Left ventricle myocardium inferior (tissue), 1 donor: ENCODE data around the gene CUX1. TPM values are rescaled to one million over a fixed set of nuclear protein-coding genes. Genes with fewer than 3 reads are reported as not detected.

Source experiments
- DNase-seq: peaks from one replicate; pipeline ENCODE4 v3.0.0-alpha.2; 2020
- H3K27ac ChIP-seq: fragments of 200-600 bp; replicated peaks from 2 replicates; pipeline ENCODE4 v1.8.0; 2021
- H3K27me3 ChIP-seq: fragments of 200-600 bp; 2 replicates; pipeline ENCODE4 v1.8.0; 2021; ENCODE audit warnings: low read depth
- H3K36me3 ChIP-seq: fragments of 200-600 bp; 2 replicates; pipeline ENCODE4 v1.8.0; 2021
- H3K4me1 ChIP-seq: fragments of 200-600 bp; 2 replicates; pipeline ENCODE4 v1.8.0; 2021
- H3K4me3 ChIP-seq: fragments of 200-600 bp; 2 replicates; pipeline ENCODE4 v1.8.0; 2021; ENCODE audit warnings: mild to moderate bottlenecking, moderate library complexity
- H3K9me3 ChIP-seq: fragments of 200-600 bp; replicated peaks from 2 replicates; pipeline ENCODE4 v1.8.0; 2021
- intact Hi-C: fragments of 100-400 bp; cut with micrococcal nuclease; formaldehyde crosslinking; loops from one replicate; pipeline ENCODE4 v1.11.0; 2022
- total RNA-seq: library from RNA; stranded (reverse); fragmentation: NEBNext Ultra II Directional; extraction: Animal tissue kit (Norgen Biotek cat#: 25700); gene quantifications from one replicate; pipeline ENCODE4 v1.2.1, GENCODE V29; 2021
- TF ChIP-seq, protein P1 (sequence below): fragments of 200-600 bp; IDR thresholded peaks from 2 replicates; pipeline ENCODE4 v1.8.0; 2021; ENCODE audit warnings: antibody characterized with exemption, mild to moderate bottlenecking, borderline replicate concordance
- donor health status: DM: no; HTN: yes; CAD: no; lungs with severe emphysema.

CUX1 gene
- total RNA-seq, 1 donor from 2014 or later: 125 TPM

DNA sequence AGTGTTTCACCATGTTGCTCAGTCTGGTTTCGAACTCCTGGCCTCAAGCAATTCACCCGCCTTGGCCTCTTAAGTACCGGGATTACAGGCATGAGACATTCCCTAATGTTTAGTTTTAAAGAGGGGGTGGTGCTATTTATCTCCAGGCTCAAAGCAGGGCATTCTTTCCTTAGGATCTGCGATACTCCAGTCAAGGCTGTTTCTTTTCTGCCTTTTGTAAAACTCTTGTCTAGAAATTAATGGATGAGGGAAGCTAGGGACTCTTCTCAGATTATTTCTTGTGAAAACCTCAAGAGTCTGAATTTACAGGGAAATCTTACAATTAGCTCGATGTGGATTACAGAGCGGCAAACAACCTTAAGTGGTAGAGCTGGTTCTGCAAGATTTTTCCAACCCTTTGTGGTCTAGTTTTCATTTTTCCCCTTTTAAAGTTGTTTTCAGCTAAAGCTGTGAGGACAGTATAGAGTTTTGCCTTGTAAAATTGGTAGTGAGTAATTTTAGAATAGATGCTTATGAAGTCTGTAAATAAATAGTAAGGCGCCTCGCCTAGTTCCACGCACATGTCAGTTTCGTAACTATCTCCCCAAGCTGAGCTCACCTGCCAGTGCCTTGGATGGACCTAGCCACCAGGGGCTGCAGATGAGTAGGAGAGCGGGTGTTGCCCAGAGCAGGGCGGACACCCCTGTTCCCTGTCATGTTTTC, 53.1 kb downstream of the CUX1 start:
- peak overlapping the region; percentile 14 for H3K27ac ChIP-seq
- H3K27me3 ChIP-seq: no peaks in the 10 kb centered on the region
- DNase-seq: no peak
- no peak overlapping the region for H3K4me3 ChIP-seq
- no peaks in the 10 kb centered on the region for H3K36me3 ChIP-seq
- no peaks in the 10 kb centered on the region for H3K9me3 ChIP-seq
- peaks cover 52% of the 10 kb centered on the region for H3K4me1 ChIP-seq
- intact Hi-C loops: no loop called here
- TF ChIP-seq, protein P1, sequence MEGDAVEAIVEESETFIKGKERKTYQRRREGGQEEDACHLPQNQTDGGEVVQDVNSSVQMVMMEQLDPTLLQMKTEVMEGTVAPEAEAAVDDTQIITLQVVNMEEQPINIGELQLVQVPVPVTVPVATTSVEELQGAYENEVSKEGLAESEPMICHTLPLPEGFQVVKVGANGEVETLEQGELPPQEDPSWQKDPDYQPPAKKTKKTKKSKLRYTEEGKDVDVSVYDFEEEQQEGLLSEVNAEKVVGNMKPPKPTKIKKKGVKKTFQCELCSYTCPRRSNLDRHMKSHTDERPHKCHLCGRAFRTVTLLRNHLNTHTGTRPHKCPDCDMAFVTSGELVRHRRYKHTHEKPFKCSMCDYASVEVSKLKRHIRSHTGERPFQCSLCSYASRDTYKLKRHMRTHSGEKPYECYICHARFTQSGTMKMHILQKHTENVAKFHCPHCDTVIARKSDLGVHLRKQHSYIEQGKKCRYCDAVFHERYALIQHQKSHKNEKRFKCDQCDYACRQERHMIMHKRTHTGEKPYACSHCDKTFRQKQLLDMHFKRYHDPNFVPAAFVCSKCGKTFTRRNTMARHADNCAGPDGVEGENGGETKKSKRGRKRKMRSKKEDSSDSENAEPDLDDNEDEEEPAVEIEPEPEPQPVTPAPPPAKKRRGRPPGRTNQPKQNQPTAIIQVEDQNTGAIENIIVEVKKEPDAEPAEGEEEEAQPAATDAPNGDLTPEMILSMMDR: peak; percentile 14

- DNase-seq: no peak
- Histone ChIP-seq H3K9me3 (no peaks in the 10 kb centered on the region), H3K27ac (no peak overlapping the region), H3K36me3 (no peaks in the 10 kb centered on the region), H3K27me3 (no peaks in the 10 kb centered on the region), H3K4me1 (peaks cover 56% of the 10 kb centered on the region), H3K4me3 (no peak overlapping the region)
- intact Hi-C loops: no loop called here
- TF ChIP-seq, protein P1: no peak
Observed at GRCh38 chr7:101871351-101871750, 53.9 kb downstream of the CUX1 start.

GRCh38 chr7:101874028-101874427, 56.6 kb downstream of the CUX1 start:
- Histone ChIP-seq H3K4me3 (no peak overlapping the region), H3K27me3 (no peaks in the 10 kb centered on the region), H3K4me1 (peaks cover 59% of the 10 kb centered on the region), H3K9me3 (no peaks in the 10 kb centered on the region), H3K27ac (no peak overlapping the region), H3K36me3 (no peaks in the 10 kb centered on the region)
- intact Hi-C loops: no loop called here
- TF ChIP-seq, protein P1: no peak
- no peak for DNase-seq

DNA sequence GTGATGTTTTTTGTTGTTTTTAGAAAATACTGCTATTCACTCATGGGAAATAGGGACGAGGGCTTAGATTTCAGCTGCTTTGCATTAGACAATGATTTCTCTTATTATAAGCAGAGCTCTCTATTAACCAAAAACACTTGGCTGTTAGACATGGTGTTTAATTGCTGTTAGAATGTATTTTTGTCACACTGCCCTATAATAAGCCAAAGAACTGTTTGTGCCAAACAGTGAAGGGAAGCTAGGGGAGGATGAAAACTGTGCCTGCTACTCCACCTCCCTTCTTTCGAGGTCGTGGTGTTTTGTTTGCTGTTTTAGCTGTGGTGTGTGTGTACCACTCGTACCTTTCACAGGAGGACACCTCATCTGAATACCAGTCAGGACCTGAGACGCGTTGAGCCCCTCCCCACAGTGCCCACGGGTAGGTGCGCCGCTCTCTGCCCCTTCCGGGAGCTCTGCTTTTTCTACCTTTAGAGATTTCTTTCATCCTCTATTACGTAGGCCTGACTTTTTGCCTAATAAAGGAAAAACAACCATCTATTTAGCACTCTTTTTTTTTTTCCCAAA, 57.9 kb downstream of the CUX1 start:
- H3K27ac ChIP-seq: peak overlapping the region; percentile 76
- H3K36me3 ChIP-seq: no peaks in the 10 kb centered on the region
- peak overlapping the region; percentile 27 for H3K4me3 ChIP-seq
- no peak for DNase-seq
- no peaks in the 10 kb centered on the region for H3K9me3 ChIP-seq
- no peaks in the 10 kb centered on the region for H3K27me3 ChIP-seq
- peaks cover 59% of the 10 kb centered on the region for H3K4me1 ChIP-seq
- TF ChIP-seq, protein P1: no peak
- intact Hi-C loops: no loop called here

GRCh38 chr7:101877882-101878591, 60.6 kb downstream of the CUX1 start:
- Histone ChIP-seq H3K9me3 (no peaks in the 10 kb centered on the region), H3K27me3 (no peaks in the 10 kb centered on the region), H3K4me3 (no peak overlapping the region), H3K36me3 (no peaks in the 10 kb centered on the region), H3K4me1 (peaks cover 78% of the 10 kb centered on the region), H3K27ac (no peak overlapping the region)
- intact Hi-C loops: no loop called here
- TF ChIP-seq, protein P1: no peak
- no peak for DNase-seq
